ENCODE data around the gene MTX3. TPM values are rescaled to one million over a fixed set of nuclear protein-coding genes. Genes with fewer than 3 reads are reported as not detected.

Gene MTX3
- total RNA-seq, 1 experiment from 2014 or later = 28.8 TPM

DNA sequence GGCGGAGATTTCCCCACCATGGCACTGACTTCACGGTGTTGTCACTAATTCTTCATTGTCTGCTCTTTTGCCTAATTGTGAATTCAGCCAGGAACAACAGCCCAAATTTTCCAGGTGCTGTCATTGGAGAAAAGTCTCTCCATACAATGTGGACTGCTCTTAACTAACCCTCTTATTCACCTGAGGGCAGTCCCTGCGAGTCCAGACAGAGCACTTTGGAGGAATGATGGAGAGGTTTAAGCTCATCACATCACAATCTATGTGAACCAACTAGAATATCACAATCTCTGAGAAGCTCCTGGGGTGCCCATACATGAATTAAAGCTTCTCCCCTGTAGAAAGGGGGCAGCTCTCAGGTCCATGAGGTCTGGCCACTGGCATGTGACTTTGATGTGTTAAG, 56.4 kb downstream of the MTX3 start:
- Histone ChIP-seq H3K36me3 (no peaks in the 10 kb centered on the region), H3K27me3 (no peaks in the 10 kb centered on the region), H3K4me3 (no peak overlapping the region), H3K9me3 (replicated peaks) (no peaks in the 10 kb centered on the region), H3K27ac (no peak overlapping the region), H3K4me1 (no peaks in the 10 kb centered on the region)
- no peak for DNase-seq

GRCh38 chr5:79932510-79933504, 58.3 kb downstream of the MTX3 start:
- Histone ChIP-seq H3K27me3 (no peaks in the 10 kb centered on the region), H3K4me1 (no peaks in the 10 kb centered on the region), H3K4me3 (no peak overlapping the region), H3K36me3 (no peaks in the 10 kb centered on the region), H3K9me3 (replicated peaks) (no peaks in the 10 kb centered on the region), H3K27ac (no peak overlapping the region)
- no peak for DNase-seq

GRCh38 chr5:79931866-79932265, 59.2 kb downstream of the MTX3 start:
- Histone ChIP-seq H3K27ac (no peak overlapping the region), H3K27me3 (no peaks in the 10 kb centered on the region), H3K4me3 (no peak overlapping the region), H3K4me1 (no peaks in the 10 kb centered on the region), H3K9me3 (replicated peaks) (no peaks in the 10 kb centered on the region), H3K36me3 (no peaks in the 10 kb centered on the region)
- no peak for DNase-seq

- Histone ChIP-seq H3K27ac (no peak overlapping the region), H3K4me1 (no peaks in the 10 kb centered on the region), H3K36me3 (no peaks in the 10 kb centered on the region), H3K4me3 (no peak overlapping the region), H3K27me3 (no peaks in the 10 kb centered on the region), H3K9me3 (replicated peaks) (no peaks in the 10 kb centered on the region)
- DNase-seq = no peak
Observed at GRCh38 chr5:79931409-79931808, 59.7 kb downstream of the MTX3 start.

DNA sequence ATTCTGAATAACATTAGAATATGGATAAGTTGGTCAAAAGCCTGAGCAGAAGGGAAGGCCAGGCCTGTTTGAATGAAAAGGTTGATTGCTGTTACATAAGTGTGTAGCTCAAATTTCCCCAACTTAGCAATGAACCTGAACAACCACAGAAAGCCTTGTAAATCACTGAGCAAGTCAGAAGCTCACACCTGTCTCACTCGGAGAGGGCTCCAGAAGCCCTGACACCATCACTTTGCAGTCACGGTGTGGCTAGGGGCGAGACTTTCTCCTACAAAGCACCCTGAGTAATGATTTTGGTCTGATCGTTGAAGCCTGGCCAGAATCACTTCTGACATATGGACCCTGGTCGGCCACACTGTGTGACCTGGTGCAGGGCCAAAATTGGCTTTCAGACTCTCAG, 62.0 kb downstream of the MTX3 start:
- peak in 1 of 2 experiments; percentile 24 for DNase-seq
- Histone ChIP-seq H3K4me1 (no peaks in the 10 kb centered on the region), H3K36me3 (no peaks in the 10 kb centered on the region), H3K9me3 (replicated peaks) (no peaks in the 10 kb centered on the region), H3K27ac (no peak overlapping the region), H3K27me3 (no peaks in the 10 kb centered on the region), H3K4me3 (no peak overlapping the region)

Other genes starting within 250 kb of the MTX3 start
- 4.6 and 6.0 TPM in 2 replicates for gene THBS4, start 44.1 kb upstream of the MTX3 start, total RNA-seq (2014; rRNA removed; shearing (Covaris generic))